K562 (cell line): ENCODE measurements around the gene CEP95. TPM values are rescaled to one million over a fixed set of nuclear protein-coding genes. Genes with fewer than 3 reads are reported as not detected.
A peak's percentile ranks its signal among the peaks of the same experiment; 100 is the strongest.

Experiments
- FOSL1 ChIP-seq: fragments of 200-800 bp; sonication (Bioruptor generic); conservative IDR thresholded peaks from 2 replicates; pipeline ENCODE4 v1.6.1; 2016; ENCODE audit warnings: missing genetic modification characterization, missing compliant biosample characterization
- FOXK1 ChIP-seq: sonication (generic); formaldehyde crosslinking; IDR thresholded peaks from 2 replicates; pipeline ENCODE4 v1.8.0; 2022; ENCODE audit warnings: missing genetic modification reagents, mild to moderate bottlenecking, borderline replicate concordance
- GATAD2B ChIP-seq: fragments of 450-650 bp; IDR thresholded peaks from 2 replicates; pipeline ENCODE4 v1.6.1; 2017; ENCODE audit warnings: mild to moderate bottlenecking, borderline replicate concordance
- HDAC1 ChIP-seq, 2 experiments: fragments of 450-650 bp; IDR thresholded peaks; 2 replicates each; pipeline ENCODE4 v1.6.1; 2016 to 2017; ENCODE audit warnings: inconsistent platforms in 1 of 2, mild to moderate bottlenecking in 1 of 2, moderate library complexity in 1 of 2
- MAZ ChIP-seq, 2 experiments: fragments of 450-650 bp in 1 of 2; sonication (generic) in 1 of 2; formaldehyde crosslinking; IDR thresholded peaks in 1 of 2; conservative IDR thresholded peaks in 1 of 2; 2 replicates each; pipeline versions ENCODE4 v1.4.0 to v1.5.0; 2020; ENCODE audit warnings: mild to moderate bottlenecking in 1 of 2, missing genetic modification reagents in 1 of 2
- PCBP1 ChIP-seq: fragments of 200-400 bp; formaldehyde crosslinking; IDR thresholded peaks from 2 replicates; pipeline ENCODE4 v1.6.1; 2018; ENCODE audit warnings: mild to moderate bottlenecking, low read depth, low read length; ENCODE audit not compliant: poor library complexity, severe bottlenecking
- POLR2B ChIP-seq: fragments of 450-650 bp; IDR thresholded peaks from 2 replicates; pipeline ENCODE4 v1.6.1; 2018; ENCODE audit warnings: low read depth; ENCODE audit not compliant: partially characterized antibody
- POLR3G ChIP-seq: IDR thresholded peaks from 2 replicates; pipeline ENCODE4 v1.6.1; 2011; ENCODE audit not compliant: insufficient read length, insufficient replicate concordance; ENCODE audit errors: extremely low read depth
- SREBF1 ChIP-seq: fragments of 150-350 bp; IDR thresholded peaks from 2 replicates; pipeline ENCODE4 v1.6.1; 2014; ENCODE audit warnings: antibody characterized with exemption, low read depth, low read length, borderline replicate concordance
- STAT5A ChIP-seq: IDR thresholded peaks from 2 replicates; pipeline ENCODE4 v1.6.1; 2012; ENCODE audit warnings: low read length, inconsistent platforms, borderline replicate concordance
- TCF3 ChIP-seq: sonication (generic); formaldehyde crosslinking; IDR thresholded peaks from 2 replicates; pipeline ENCODE4 v1.4.0; 2020; ENCODE audit warnings: mild to moderate bottlenecking, missing genetic modification reagents
- ZBED1 ChIP-seq: IDR thresholded peaks from 2 replicates; pipeline ENCODE4 v1.6.1; 2014
- ZC3H11A ChIP-seq: IDR thresholded peaks from 2 replicates; pipeline ENCODE4 v1.6.1; 2012; ENCODE audit warnings: low read depth, low read length, improper control_type of control experiment
- ZNF764 ChIP-seq: fragments of 250-450 bp; sonication (Bioruptor Pico); IDR thresholded peaks from 2 replicates; pipeline ENCODE4 v1.4.0; 2020; ENCODE audit warnings: low read depth, mild to moderate bottlenecking, moderate library complexity
- ZNF785 ChIP-seq: fragments of 250-450 bp; sonication (Bioruptor Pico); IDR thresholded peaks from 2 replicates; pipeline ENCODE4 v1.4.0; 2020; ENCODE audit warnings: mild to moderate bottlenecking
- polyA plus RNA-seq, 8 experiments: library from polyadenylated mRNA; depleted of rRNA in 4 of 8; stranded (reverse) in 5 of 8; unstranded in 3 of 8; fragments of >200 nt; fragmentation: Nextera tagmentation in 2 of 8; fragmentation: Illumina TruSeq in 1 of 8; extraction: Ambion mirVana in 2 of 8; extraction: Trizol in 1 of 8; gene quantifications; 2 replicates each; pipeline versions ENCODE4 v1.2.1 to v1.2.3, GENCODE V29; 2011 to 2014; ENCODE audit warnings: inconsistent platforms in 1 of 8, missing spikeins in 1 of 8
- total RNA-seq, 7 experiments: library from RNA; depleted of rRNA in 6 of 7; stranded (reverse); fragments of >200 nt in 6 of 7; fragmentation: Illumina TruSeq in 2 of 7; extraction: Trizol in 2 of 7; gene quantifications; 2 replicates each; pipeline versions ENCODE4 v1.2.1 to v1.2.3, GENCODE V29; 2011 to 2021; ENCODE audit warnings: low replicate concordance in 1 of 7
- TF ChIP-seq, protein P1 (sequence below): fragments of 200-800 bp; sonication (Bioruptor generic); IDR thresholded peaks from 2 replicates; pipeline ENCODE4 v1.6.1; 2017; ENCODE audit warnings: missing genetic modification characterization, missing compliant biosample characterization
- TF ChIP-seq, protein P2 (sequence below), 3 experiments: fragments of 200-800 bp in 1 of 3; sonication (Bioruptor generic) in 1 of 3; sonication (generic) in 1 of 3; formaldehyde crosslinking in 1 of 3; IDR thresholded peaks; 2 replicates each; pipeline versions ENCODE4 v1.6.1 to v1.8.0; 2016 to 2022; ENCODE audit warnings: mild to moderate bottlenecking in 2 of 3, missing compliant biosample characterization in 2 of 3, missing genetic modification characterization in 2 of 3, missing genetic modification reagents in 1 of 3
- TF ChIP-seq, protein P3 (sequence below): fragments of 250-450 bp; sonication (Bioruptor Pico); IDR thresholded peaks from 2 replicates; pipeline ENCODE4 v1.5.1; 2021; ENCODE audit warnings: mild to moderate bottlenecking
- TF ChIP-seq, protein P4 (sequence below): fragments of 250-450 bp; sonication (Bioruptor Pico); IDR thresholded peaks from 2 replicates; pipeline ENCODE4 v1.8.0; 2022; ENCODE audit warnings: inconsistent platforms, mild to moderate bottlenecking, moderate library complexity, borderline replicate concordance
- TF ChIP-seq, protein P5 (sequence below): fragments of 150-350 bp; conservative IDR thresholded peaks from 2 replicates; pipeline ENCODE4 v1.6.1; 2014; ENCODE audit warnings: low read length

CEP95 gene
- total and polyA plus RNA-seq, 9 of the 15 experiments (the other 6 are each of a cell fraction or from before 2014, with no cell fraction given): 26.7 to 80.7 (median 56.9) TPM

DNA sequence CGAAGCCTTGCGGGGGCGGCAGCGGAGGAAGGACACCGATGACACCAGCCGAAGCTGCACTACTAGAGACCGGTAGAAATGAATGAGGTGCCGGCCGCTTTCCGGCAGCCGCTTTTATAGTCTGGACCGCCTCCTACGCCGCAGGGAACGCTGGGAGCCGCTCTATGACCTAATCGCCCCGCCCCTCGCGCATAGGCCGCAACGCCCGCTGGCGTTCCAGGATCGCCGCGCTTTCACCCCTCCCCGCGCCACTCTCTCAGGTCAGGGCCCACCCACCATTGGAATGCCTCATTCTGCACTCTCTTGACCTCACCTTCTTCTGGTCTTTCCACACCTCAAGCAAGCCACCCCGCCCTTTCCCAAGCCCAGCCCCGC, 589 bp upstream of the CEP95 start, which contains the start of gene DDX5 (continued):
- TF ChIP-seq ZNF785 (CRISPR knock-in tag): no peak
- TF ChIP-seq, protein P1, sequence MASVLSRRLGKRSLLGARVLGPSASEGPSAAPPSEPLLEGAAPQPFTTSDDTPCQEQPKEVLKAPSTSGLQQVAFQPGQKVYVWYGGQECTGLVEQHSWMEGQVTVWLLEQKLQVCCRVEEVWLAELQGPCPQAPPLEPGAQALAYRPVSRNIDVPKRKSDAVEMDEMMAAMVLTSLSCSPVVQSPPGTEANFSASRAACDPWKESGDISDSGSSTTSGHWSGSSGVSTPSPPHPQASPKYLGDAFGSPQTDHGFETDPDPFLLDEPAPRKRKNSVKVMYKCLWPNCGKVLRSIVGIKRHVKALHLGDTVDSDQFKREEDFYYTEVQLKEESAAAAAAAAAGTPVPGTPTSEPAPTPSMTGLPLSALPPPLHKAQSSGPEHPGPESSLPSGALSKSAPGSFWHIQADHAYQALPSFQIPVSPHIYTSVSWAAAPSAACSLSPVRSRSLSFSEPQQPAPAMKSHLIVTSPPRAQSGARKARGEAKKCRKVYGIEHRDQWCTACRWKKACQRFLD (CRISPR knock-in tag): peak; percentile 85
- no peak for TF ChIP-seq POLR3G
- peak; percentile 2 for TF ChIP-seq PCBP1
- no peak for TF ChIP-seq GATAD2B
- TF ChIP-seq, protein P2, sequence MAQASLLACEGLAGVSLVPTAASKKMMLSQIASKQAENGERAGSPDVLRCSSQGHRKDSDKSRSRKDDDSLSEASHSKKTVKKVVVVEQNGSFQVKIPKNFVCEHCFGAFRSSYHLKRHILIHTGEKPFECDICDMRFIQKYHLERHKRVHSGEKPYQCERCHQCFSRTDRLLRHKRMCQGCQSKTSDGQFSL (CRISPR knock-in tag; IDR thresholded peaks at IDR 0.05): peak; percentile 57; the same call in 1 of the 2 replicates
- TF ChIP-seq, protein P2 (tag; IDR thresholded peaks at IDR 0.05): no peak
- no peak for TF ChIP-seq ZNF764 (CRISPR knock-in tag)
- 0 out of 2 replicates have a peak, but pooled peaks have one; percentile 35 for TF ChIP-seq STAT5A
- TF ChIP-seq FOSL1 (tag): no peak
- TF ChIP-seq SREBF1: no peak
- TF ChIP-seq HDAC1 (IDR thresholded peaks at IDR 0.05): 0 out of 4 replicates have a peak, but pooled peaks of 1 of the 2 experiments have one; percentile 1
- 0 out of 2 replicates have a peak, but pooled peaks have one; percentile 13 for TF ChIP-seq FOXK1 (CRISPR knock-in tag)
- peak; percentile 3; the same call in 1 of the 2 replicates for TF ChIP-seq TCF3 (CRISPR knock-in tag)
- TF ChIP-seq, protein P3, sequence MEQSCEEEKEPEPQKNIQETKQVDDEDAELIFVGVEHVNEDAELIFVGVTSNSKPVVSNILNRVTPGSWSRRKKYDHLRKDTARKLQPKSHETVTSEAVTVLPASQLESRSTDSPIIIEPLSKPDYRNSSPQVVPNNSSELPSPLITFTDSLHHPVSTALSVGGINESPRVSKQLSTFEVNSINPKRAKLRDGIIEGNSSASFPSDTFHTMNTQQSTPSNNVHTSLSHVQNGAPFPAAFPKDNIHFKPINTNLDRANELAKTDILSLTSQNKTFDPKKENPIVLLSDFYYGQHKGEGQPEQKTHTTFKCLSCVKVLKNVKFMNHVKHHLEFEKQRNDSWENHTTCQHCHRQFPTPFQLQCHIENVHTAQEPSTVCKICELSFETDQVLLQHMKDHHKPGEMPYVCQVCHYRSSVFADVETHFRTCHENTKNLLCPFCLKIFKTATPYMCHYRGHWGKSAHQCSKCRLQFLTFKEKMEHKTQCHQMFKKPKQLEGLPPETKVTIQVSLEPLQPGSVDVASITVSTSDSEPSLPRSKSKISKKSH: no peak
- TF ChIP-seq, protein P4, sequence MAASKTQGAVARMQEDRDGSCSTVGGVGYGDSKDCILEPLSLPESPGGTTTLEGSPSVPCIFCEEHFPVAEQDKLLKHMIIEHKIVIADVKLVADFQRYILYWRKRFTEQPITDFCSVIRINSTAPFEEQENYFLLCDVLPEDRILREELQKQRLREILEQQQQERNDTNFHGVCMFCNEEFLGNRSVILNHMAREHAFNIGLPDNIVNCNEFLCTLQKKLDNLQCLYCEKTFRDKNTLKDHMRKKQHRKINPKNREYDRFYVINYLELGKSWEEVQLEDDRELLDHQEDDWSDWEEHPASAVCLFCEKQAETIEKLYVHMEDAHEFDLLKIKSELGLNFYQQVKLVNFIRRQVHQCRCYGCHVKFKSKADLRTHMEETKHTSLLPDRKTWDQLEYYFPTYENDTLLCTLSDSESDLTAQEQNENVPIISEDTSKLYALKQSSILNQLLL (CRISPR knock-in tag): no peak
- TF ChIP-seq POLR2B: peak; percentile 99
- 0 out of 2 replicates have a peak, but pooled peaks have one; percentile 1 for TF ChIP-seq ZC3H11A
- peak; percentile 37 to 94; a peak in 3 of 4 replicates for TF ChIP-seq MAZ (CRISPR knock-in tag; conservative IDR thresholded peaks at IDR 0.05 in 1 of 2, IDR thresholded peaks at IDR 0.05 in 1 of 2)
- TF ChIP-seq ZBED1: peak; percentile 86
- TF ChIP-seq, protein P5, sequence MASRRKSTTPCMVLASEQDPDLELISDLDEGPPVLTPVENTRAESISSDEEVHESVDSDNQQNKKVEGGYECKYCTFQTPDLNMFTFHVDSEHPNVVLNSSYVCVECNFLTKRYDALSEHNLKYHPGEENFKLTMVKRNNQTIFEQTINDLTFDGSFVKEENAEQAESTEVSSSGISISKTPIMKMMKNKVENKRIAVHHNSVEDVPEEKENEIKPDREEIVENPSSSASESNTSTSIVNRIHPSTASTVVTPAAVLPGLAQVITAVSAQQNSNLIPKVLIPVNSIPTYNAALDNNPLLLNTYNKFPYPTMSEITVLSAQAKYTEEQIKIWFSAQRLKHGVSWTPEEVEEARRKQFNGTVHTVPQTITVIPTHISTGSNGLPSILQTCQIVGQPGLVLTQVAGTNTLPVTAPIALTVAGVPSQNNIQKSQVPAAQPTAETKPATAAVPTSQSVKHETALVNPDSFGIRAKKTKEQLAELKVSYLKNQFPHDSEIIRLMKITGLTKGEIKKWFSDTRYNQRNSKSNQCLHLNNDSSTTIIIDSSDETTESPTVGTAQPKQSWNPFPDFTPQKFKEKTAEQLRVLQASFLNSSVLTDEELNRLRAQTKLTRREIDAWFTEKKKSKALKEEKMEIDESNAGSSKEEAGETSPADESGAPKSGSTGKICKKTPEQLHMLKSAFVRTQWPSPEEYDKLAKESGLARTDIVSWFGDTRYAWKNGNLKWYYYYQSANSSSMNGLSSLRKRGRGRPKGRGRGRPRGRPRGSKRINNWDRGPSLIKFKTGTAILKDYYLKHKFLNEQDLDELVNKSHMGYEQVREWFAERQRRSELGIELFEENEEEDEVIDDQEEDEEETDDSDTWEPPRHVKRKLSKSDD: 0 out of 2 replicates have a peak, but pooled peaks have one; percentile 22
